GM10248 (cell line): ENCODE data around the gene RBM47.

Source experiments
- CTCF ChIA-PET: fragments of 300-600 bp; sonication (Branson Sonifier 250); formaldehyde crosslinking; extraction: SDS; loops from one replicate; lab custom pipeline; 2021; ENCODE audit warnings: antibody characterized with exemption; lab: Yijun Ruan, JAX
- POLR2A ChIA-PET: fragments of 350-650 bp; sonication (Branson Sonifier 250); formaldehyde crosslinking; extraction: SDS; loops from one replicate; lab custom pipeline; 2020; ENCODE audit warnings: antibody characterized with exemption; lab: Yijun Ruan, JAX
- DNase-seq: peaks from one replicate; pipeline ENCODE4 v3.0.0; 2012; ENCODE audit errors: extremely low spot score
- CTCF ChIP-seq: IDR thresholded peaks from 2 replicates; pipeline ENCODE4 v1.5.1; 2012; ENCODE audit warnings: mild to moderate bottlenecking, low read depth; ENCODE audit errors: extremely low read depth, missing control alignments, control extremely low read depth

RBM47 gene

GRCh38 chr4:40586729-40587128, 42.9 kb downstream of the RBM47 start:
- ChIA-PET POLR2A (no interaction called here), CTCF (no interaction called here)
- TF ChIP-seq CTCF: no peak
- no peak for DNase-seq

GRCh38 chr4:40586034-40586433, 43.6 kb downstream of the RBM47 start:
- no peak for DNase-seq
- no peak for TF ChIP-seq CTCF
- ChIA-PET POLR2A (no interaction called here), CTCF (no interaction called here)

GRCh38 chr4:40585201-40585799, 44.4 kb downstream of the RBM47 start:
- CTCF ChIA-PET: no interaction called here
- no peak for TF ChIP-seq CTCF
- no peak for DNase-seq
- POLR2A ChIA-PET: no interaction called here

GRCh38 chr4:40584517-40585141, 45.0 kb downstream of the RBM47 start:
- CTCF ChIA-PET: no interaction called here
- DNase-seq: no peak
- TF ChIP-seq CTCF: no peak
- POLR2A ChIA-PET: no interaction called here

- DNase-seq: no peak
- CTCF ChIA-PET: no interaction called here
- POLR2A ChIA-PET: no interaction called here
- no peak for TF ChIP-seq CTCF
Observed at GRCh38 chr4:40583850-40584439, 45.7 kb downstream of the RBM47 start.

GRCh38 chr4:40582413-40582812, 47.3 kb downstream of the RBM47 start:
- DNase-seq: no peak
- no peak for TF ChIP-seq CTCF
- POLR2A ChIA-PET: no interaction called here
- CTCF ChIA-PET: interaction anchor here (1.5 kb wide), 1 partner anchor 13 kb away, joined by 3 read pairs; no protein-coding TSS in a partner anchor
